ENCODE measurements around the gene SFR1.
A peak's percentile ranks its signal among the peaks of the same experiment; 100 is the strongest.

SFR1 gene

GRCh38 chr10:104121485-104122224 is at the start of gene SFR1:
SFR1 (plus strand) TSS chr10:104122171; CDS start chr10:104122184, 13 bp downstream.
- in situ Hi-C loops (cut with HindIII; ENCODE audit: low pct_ligation_motif_present, low pct_unique_long_range_greater_than_20kb, low sequenced_read_pairs): no loop called here
- DNase-seq: peak; percentile 98

- in situ Hi-C loops (cut with HindIII; ENCODE audit: low pct_ligation_motif_present, low pct_unique_long_range_greater_than_20kb, low sequenced_read_pairs): no loop called here
- no peak for DNase-seq
These were observed 49.2 kb upstream of the SFR1 start for GRCh38 chr10:104072786-104073185.

GRCh38 chr10:104074505-104074904 is 47.5 kb upstream of the SFR1 start:
- no peak for DNase-seq
- in situ Hi-C loops (cut with HindIII; ENCODE audit: low pct_ligation_motif_present, low pct_unique_long_range_greater_than_20kb, low sequenced_read_pairs): no loop called here

GRCh38 chr10:104076743-104077160 is 45.2 kb upstream of the SFR1 start:
- no peak for DNase-seq
- in situ Hi-C loops (cut with HindIII; ENCODE audit: low pct_ligation_motif_present, low pct_unique_long_range_greater_than_20kb, low sequenced_read_pairs): no loop called here

GRCh38 chr10:104077247-104077646 is 44.7 kb upstream of the SFR1 start:
- DNase-seq: no peak
- in situ Hi-C loops (cut with HindIII; ENCODE audit: low pct_ligation_motif_present, low pct_unique_long_range_greater_than_20kb, low sequenced_read_pairs): no loop called here

GRCh38 chr10:104077663-104078151 is 44.3 kb upstream of the SFR1 start:
- DNase-seq: no peak
- in situ Hi-C loops (cut with HindIII; ENCODE audit: low pct_ligation_motif_present, low pct_unique_long_range_greater_than_20kb, low sequenced_read_pairs): no loop called here

GRCh38 chr10:104080762-104081161 is 41.2 kb upstream of the SFR1 start:
- in situ Hi-C loops (cut with HindIII; ENCODE audit: low pct_ligation_motif_present, low pct_unique_long_range_greater_than_20kb, low sequenced_read_pairs): no loop called here
- peak; percentile 44 for DNase-seq

GRCh38 chr10:104081998-104082397 is 40.0 kb upstream of the SFR1 start:
- no peak for DNase-seq
- in situ Hi-C loops (cut with HindIII; ENCODE audit: low pct_ligation_motif_present, low pct_unique_long_range_greater_than_20kb, low sequenced_read_pairs): no loop called here

- in situ Hi-C loops (cut with HindIII; ENCODE audit: low pct_ligation_motif_present, low pct_unique_long_range_greater_than_20kb, low sequenced_read_pairs): no loop called here
These were observed 37.4 kb upstream of the SFR1 start for GRCh38 chr10:104084482-104085142.

GRCh38 chr10:104085801-104086400 is 36.1 kb upstream of the SFR1 start, which contains the start of gene COL17A1:
COL17A1 (minus strand) TSS chr10:104085880; CDS start chr10:104080673, 5,207 bp downstream.
- in situ Hi-C loops (cut with HindIII; ENCODE audit: low pct_ligation_motif_present, low pct_unique_long_range_greater_than_20kb, low sequenced_read_pairs): no loop called here

More at GRCh38 chr10:104084482-104085142, 37.4 kb upstream of the SFR1 start:
- no peak for DNase-seq

GRCh38 chr10:104088239-104088638 is 33.7 kb upstream of the SFR1 start:
- in situ Hi-C loops (cut with HindIII; ENCODE audit: low pct_ligation_motif_present, low pct_unique_long_range_greater_than_20kb, low sequenced_read_pairs): no loop called here
- no peak for DNase-seq

More at GRCh38 chr10:104085801-104086400, 36.1 kb upstream of the SFR1 start, which contains the start of gene COL17A1:
- DNase-seq: no peak

- in situ Hi-C loops (cut with HindIII; ENCODE audit: low pct_ligation_motif_present, low pct_unique_long_range_greater_than_20kb, low sequenced_read_pairs): no loop called here
These were observed 32.4 kb upstream of the SFR1 start for GRCh38 chr10:104089621-104090020.

GRCh38 chr10:104090611-104091010 is 31.4 kb upstream of the SFR1 start:
- in situ Hi-C loops (cut with HindIII; ENCODE audit: low pct_ligation_motif_present, low pct_unique_long_range_greater_than_20kb, low sequenced_read_pairs): no loop called here
- no peak for DNase-seq

More at GRCh38 chr10:104089621-104090020, 32.4 kb upstream of the SFR1 start:
- DNase-seq: no peak

GRCh38 chr10:104092749-104093148 is 29.2 kb upstream of the SFR1 start:
- no peak for DNase-seq
- in situ Hi-C loops (cut with HindIII; ENCODE audit: low pct_ligation_motif_present, low pct_unique_long_range_greater_than_20kb, low sequenced_read_pairs): no loop called here

- DNase-seq: peak; percentile 72
These were observed 25.3 kb upstream of the SFR1 start for GRCh38 chr10:104096692-104097091.

GRCh38 chr10:104098358-104098925 is 23.5 kb upstream of the SFR1 start:
- no peak for DNase-seq
- in situ Hi-C loops (cut with HindIII; ENCODE audit: low pct_ligation_motif_present, low pct_unique_long_range_greater_than_20kb, low sequenced_read_pairs): no loop called here

More at GRCh38 chr10:104096692-104097091, 25.3 kb upstream of the SFR1 start:
- in situ Hi-C loops (cut with HindIII; ENCODE audit: low pct_ligation_motif_present, low pct_unique_long_range_greater_than_20kb, low sequenced_read_pairs): no loop called here

- in situ Hi-C loops (cut with HindIII; ENCODE audit: low pct_ligation_motif_present, low pct_unique_long_range_greater_than_20kb, low sequenced_read_pairs): no loop called here
These were observed 22.7 kb upstream of the SFR1 start for GRCh38 chr10:104099269-104099668.

GRCh38 chr10:104099941-104100340 is 22.0 kb upstream of the SFR1 start:
- in situ Hi-C loops (cut with HindIII; ENCODE audit: low pct_ligation_motif_present, low pct_unique_long_range_greater_than_20kb, low sequenced_read_pairs): no loop called here
- no peak for DNase-seq

More at GRCh38 chr10:104099269-104099668, 22.7 kb upstream of the SFR1 start:
- DNase-seq: no peak

- in situ Hi-C loops (cut with HindIII; ENCODE audit: low pct_ligation_motif_present, low pct_unique_long_range_greater_than_20kb, low sequenced_read_pairs): no loop called here
- no peak for DNase-seq
These were observed 21.2 kb upstream of the SFR1 start for GRCh38 chr10:104100795-104101194.

All from ACHN (cell line).